NB4 (cell line): Measurements from ENCODE around the gene ALPK3.

Experiments used
- CTCF ChIP-seq: IDR thresholded peaks from one replicate; pipeline ENCODE4 v1.5.1; 2012; ENCODE audit warnings: low read depth, low read length
- POLR2A ChIP-seq: IDR thresholded peaks from 2 replicates; pipeline ENCODE4 v1.6.1; 2011; ENCODE audit warnings: mild to moderate bottlenecking; ENCODE audit not compliant: insufficient read length; ENCODE audit errors: extremely low read depth

DNA sequence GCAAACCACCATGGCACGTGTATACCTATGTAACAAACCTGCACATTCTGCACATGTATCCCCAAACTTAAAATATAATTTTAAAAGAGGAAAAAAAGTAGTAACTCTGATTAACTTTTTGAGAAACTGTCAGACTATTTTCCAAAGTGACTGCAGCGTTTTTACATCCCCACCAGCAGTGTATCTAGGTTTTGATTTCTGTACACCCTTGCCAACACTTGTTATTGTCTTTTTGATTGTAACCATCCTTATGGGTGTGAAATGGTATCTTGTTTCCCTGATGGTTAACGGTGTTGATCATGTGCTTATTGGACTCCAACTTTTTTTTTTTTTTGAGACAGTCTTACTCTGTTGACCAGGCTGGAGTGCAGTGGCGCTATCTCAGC, 23.0 kb upstream of the ALPK3 start:
- TF ChIP-seq CTCF (no peak), POLR2A (no peak)
